ENCODE results near the gene ADAMTS4. TPM values are rescaled to one million over a fixed set of nuclear protein-coding genes. Genes with fewer than 3 reads are reported as not detected.

Gene ADAMTS4
- total and polyA plus RNA-seq, 2 donors (not counting 3 experiments of a cell fraction or from before 2014, with no cell fraction given): 2.5 to 13.6 TPM

GRCh38 chr1:161175771-161176453, 22.9 kb downstream of the ADAMTS4 start:
- Histone ChIP-seq H3K9ac (replicated peaks; ENCODE audit: extremely low read depth, insufficient read depth, low read length) (no peak overlapping the region), H3K4me1 (ENCODE audit: control insufficient read depth, extremely low read depth, insufficient read depth, low read length) (peaks cover 11% of the 10 kb centered on the region), H4K20me1 (replicated peaks; ENCODE audit: control insufficient read depth, extremely low read depth, insufficient read depth, low read length) (no peaks in the 10 kb centered on the region), H3K36me3 (ENCODE audit: control insufficient read depth in 2 of 2, extremely low read depth in 1 of 2, insufficient read depth in 2 of 2, low read length in 2 of 2) (peaks cover 9 to 13% of the 10 kb centered on the region in 2 experiments), H3K4me3 (replicated peaks in 1 of 3; ENCODE audit: insufficient read depth in 1 of 3, low read depth in 1 of 3, low read length in 3 of 3) (no peak overlapping the region), H3K4me2 (ENCODE audit: insufficient read depth, low read length) (peak overlapping the region; percentile 79), H3K27me3 (ENCODE audit: control insufficient read depth in 2 of 2, insufficient read depth in 2 of 2, low read length in 2 of 2) (no peaks in the 10 kb centered on the region), H3K9me1 (replicated peaks; ENCODE audit: control insufficient read depth, extremely low read depth, insufficient read depth, low read length) (no peaks in the 10 kb centered on the region), H3K9me3 (replicated peaks; ENCODE audit: control insufficient read depth, insufficient read depth, low read length) (no peaks in the 10 kb centered on the region), H3K79me2 (ENCODE audit: control insufficient read depth, insufficient read depth, low read length) (peaks cover 8% of the 10 kb centered on the region), H2AFZ (ENCODE audit: low read depth, low read length) (no peak overlapping the region), H3K27ac (ENCODE audit: insufficient read depth, low read depth, low read length) (no peak overlapping the region)
- dilution Hi-C loops (cut with MboI; ENCODE audit: extremely low pct_ligation_motif_present, low sequenced_read_pairs) (no loop called here), intact Hi-C loops (cut with micrococcal nuclease) (no loop called here)
- no peak for TF ChIP-seq POLR2A (IDR thresholded peaks at IDR 0.05; ENCODE audit: low read depth, low read length)
- TF ChIP-seq JUN (IDR thresholded peaks at IDR 0.05; ENCODE audit: borderline replicate concordance, insufficient read depth, insufficient read length, low read depth): no peak
- TF ChIP-seq FOS (IDR thresholded peaks at IDR 0.05; ENCODE audit: borderline replicate concordance, insufficient read depth, low read length): no peak
- no peak for TF ChIP-seq CTCF (IDR thresholded peaks at IDR 0.05; ENCODE audit: extremely low read depth in 1 of 2, insufficient read depth in 1 of 2, low read depth in 1 of 2, low read length in 2 of 2)
- TF ChIP-seq GATA2 (IDR thresholded peaks at IDR 0.05; ENCODE audit: insufficient read depth, insufficient read length, low read depth, low read length): no peak
- TF ChIP-seq MYC (IDR thresholded peaks at IDR 0.05; ENCODE audit: low read depth, low read length): no peak
- TF ChIP-seq EZH2 (IDR thresholded peaks at IDR 0.05; ENCODE audit: borderline replicate concordance, low read depth, low read length, severe bottlenecking): no peak
- TF ChIP-seq MAX (IDR thresholded peaks at IDR 0.05; ENCODE audit: insufficient read depth, insufficient read length): no peak
- FAIRE-seq: no peak
- ChIA-PET POLR2A (interaction anchor here (1.0 kb wide), 1 partner anchor 10 kb away, joined by 4 read pairs; no protein-coding TSS in a partner anchor), CTCF (interaction anchor here (1.0 to 2.5 kb wide), 3 partner anchors 8 to 199 kb away, joined by 3 to 10 read pairs (median 3); partner anchors contain the start of gene PPOX)
- BruUV-seq (replicated peaks): no TSS peak
- DNase-seq (ENCODE audit: low read depth, low spot score): no peak

Data from endothelial cell of umbilical vein (primary cell).